Fibroblast of peridontal ligament (primary cell): Measurements from ENCODE around the gene DSE.

Source experiments
- DNase-seq: peaks from one replicate; pipeline ENCODE4 v3.0.0-alpha.2; 2010; ENCODE audit errors: extremely low read depth

The DSE gene

GRCh38 chr6:116409756-116410155, 39.0 kb downstream of the DSE start:
- no peak for DNase-seq

- peak; percentile 68 for DNase-seq
Measured at GRCh38 chr6:116411284-116411623, 40.5 kb downstream of the DSE start.

GRCh38 chr6:116412270-116412669, 41.5 kb downstream of the DSE start:
- peak; percentile 51 for DNase-seq

GRCh38 chr6:116413357-116413756, 42.6 kb downstream of the DSE start:
- DNase-seq: no peak

- DNase-seq: no peak
Measured at GRCh38 chr6:116417661-116418060, 46.9 kb downstream of the DSE start.

GRCh38 chr6:116419069-116419786, 48.5 kb downstream of the DSE start:
- peak; percentile 27 for DNase-seq

GRCh38 chr6:116420341-116420740, 49.6 kb downstream of the DSE start:
- no peak for DNase-seq

GRCh38 chr6:116422238-116422637, 51.5 kb downstream of the DSE start:
- no peak for DNase-seq

- DNase-seq: peak; percentile 30
Measured at GRCh38 chr6:116424001-116424400, 53.3 kb downstream of the DSE start.

- DNase-seq: no peak
Measured at GRCh38 chr6:116426551-116426950, 55.8 kb downstream of the DSE start.

GRCh38 chr6:116429111-116429510, 58.4 kb downstream of the DSE start:
- DNase-seq: no peak

GRCh38 chr6:116430860-116431259, 60.1 kb downstream of the DSE start:
- no peak for DNase-seq

GRCh38 chr6:116431964-116432595, 61.3 kb downstream of the DSE start:
- no peak for DNase-seq

- no peak for DNase-seq
Measured at GRCh38 chr6:116433206-116433712, 62.5 kb downstream of the DSE start.

- DNase-seq: no peak
Measured at GRCh38 chr6:116434056-116434725, 63.4 kb downstream of the DSE start.

GRCh38 chr6:116436586-116436985, 65.8 kb downstream of the DSE start:
- no peak for DNase-seq

- no peak for DNase-seq
Measured at GRCh38 chr6:116437656-116438055, 66.9 kb downstream of the DSE start.

- peak; percentile 48 for DNase-seq
Measured at GRCh38 chr6:116438590-116439448, 68.1 kb downstream of the DSE start.

GRCh38 chr6:116439522-116440051, 68.8 kb downstream of the DSE start:
- peak; percentile 76 for DNase-seq

- no peak for DNase-seq
Measured at GRCh38 chr6:116443105-116443504, 72.4 kb downstream of the DSE start.

- DNase-seq: peak; percentile 66
Measured at GRCh38 chr6:116444092-116444491, 73.3 kb downstream of the DSE start.

- no peak for DNase-seq
Measured at GRCh38 chr6:116444575-116444974, 73.8 kb downstream of the DSE start.
